ENCODE data around the gene MAP2K3. TPM values are rescaled to one million over a fixed set of nuclear protein-coding genes. Genes with fewer than 3 reads are reported as not detected.
"Not testable (repeated sequence)": the region's sequence is repeated elsewhere in the genome, so short reads cannot be mapped to it uniquely, and the experiment has no call there.

MAP2K3 gene
- total and polyA plus RNA-seq, 2 donors (not counting 3 experiments of a cell fraction or from before 2014, with no cell fraction given), result 15.3 to 36.3 TPM

DNA sequence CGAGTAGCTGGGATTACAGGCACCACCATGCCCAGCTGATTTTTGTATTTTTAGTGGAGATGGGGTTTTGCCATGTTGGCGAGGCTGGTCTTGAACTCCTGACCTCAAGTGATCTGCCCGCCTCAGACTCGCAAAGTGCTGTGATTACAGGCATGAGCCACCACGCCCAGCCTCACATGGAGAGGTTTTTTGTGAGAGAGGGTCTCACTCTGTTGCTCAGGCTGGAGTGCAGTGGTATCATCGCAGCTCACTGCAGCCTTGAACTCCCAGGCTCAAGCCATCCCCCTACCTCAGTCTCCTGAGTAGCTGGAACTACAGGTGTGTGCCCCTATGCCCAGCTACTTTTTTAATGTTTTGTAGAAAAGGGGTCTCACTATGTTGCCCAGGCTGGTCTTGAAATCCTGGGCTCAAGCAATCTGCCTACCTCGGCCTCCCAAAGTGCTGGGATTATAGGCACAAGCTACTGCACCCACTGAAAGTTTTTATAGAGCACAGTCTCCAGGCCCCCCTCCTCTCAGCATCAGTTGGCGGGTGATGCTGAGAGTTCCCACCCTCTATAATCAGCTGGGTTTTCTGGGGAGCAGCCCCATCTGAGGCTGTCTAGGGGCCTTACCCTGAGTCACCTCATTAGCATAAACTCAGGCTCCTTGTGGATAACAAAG, 22.2 kb downstream of the MAP2K3 start:
- DNase-seq (ENCODE audit: low read depth, low spot score); H3K79me2 ChIP-seq (ENCODE audit: control insufficient read depth, insufficient read depth, low read length); intact Hi-C loops (cut with micrococcal nuclease); H3K27ac ChIP-seq (ENCODE audit: insufficient read depth, low read depth, low read length); H3K9ac ChIP-seq (replicated peaks; ENCODE audit: extremely low read depth, insufficient read depth, low read length); dilution Hi-C loops (cut with MboI; ENCODE audit: extremely low pct_ligation_motif_present, low sequenced_read_pairs); H3K9me3 ChIP-seq (replicated peaks; ENCODE audit: control insufficient read depth, insufficient read depth, low read length); H3K27me3 ChIP-seq (ENCODE audit: control insufficient read depth in 2 of 2, insufficient read depth in 2 of 2, low read length in 2 of 2); H3K4me3 ChIP-seq (replicated peaks in 1 of 3; ENCODE audit: insufficient read depth in 1 of 3, low read depth in 1 of 3, low read length in 3 of 3); H3K4me1 ChIP-seq (ENCODE audit: control insufficient read depth, extremely low read depth, insufficient read depth, low read length); H2AFZ ChIP-seq (ENCODE audit: low read depth, low read length); H4K20me1 ChIP-seq (replicated peaks; ENCODE audit: control insufficient read depth, extremely low read depth, insufficient read depth, low read length); BruUV-seq (replicated peaks); H3K9me1 ChIP-seq (replicated peaks; ENCODE audit: control insufficient read depth, extremely low read depth, insufficient read depth, low read length); FAIRE-seq; H3K4me2 ChIP-seq (ENCODE audit: insufficient read depth, low read length): not testable (repeated sequence)
- ChIA-PET POLR2A (interaction anchor here (0.6 kb wide), 1 partner anchor 19 kb away, joined by 3 read pairs; no protein-coding TSS in a partner anchor), CTCF (interaction anchor here (0.9 to 1.4 kb wide), 2 partner anchors 177 to 205 kb away, joined by 3 to 4 read pairs; no protein-coding TSS in a partner anchor)
- peaks cover 2 to 10% of the 10 kb centered on the region in 2 experiments for H3K36me3 ChIP-seq (ENCODE audit: control insufficient read depth in 2 of 2, extremely low read depth in 1 of 2, insufficient read depth in 2 of 2, low read length in 2 of 2)

DNA sequence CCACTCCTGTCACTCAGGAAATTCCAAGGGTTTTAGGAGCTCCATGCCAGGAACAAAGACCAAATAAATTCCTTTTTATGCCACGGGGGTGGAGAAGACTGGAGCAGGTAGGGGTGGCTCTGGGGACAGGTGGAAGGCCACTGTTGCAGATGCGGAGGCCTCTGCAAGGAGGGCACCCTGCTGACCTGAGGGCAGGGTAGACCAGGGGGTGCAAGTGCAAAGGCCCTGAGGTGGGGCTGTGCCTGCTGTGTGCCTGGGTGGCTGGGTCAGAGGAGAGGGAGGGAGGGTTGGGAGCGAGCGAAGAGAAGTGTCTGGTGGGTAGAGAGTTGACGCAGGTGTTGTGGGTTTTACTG, 22.7 kb downstream of the MAP2K3 start:
- H3K4me2 ChIP-seq (ENCODE audit: insufficient read depth, low read length); BruUV-seq (replicated peaks); H3K4me1 ChIP-seq (ENCODE audit: control insufficient read depth, extremely low read depth, insufficient read depth, low read length); H2AFZ ChIP-seq (ENCODE audit: low read depth, low read length); H4K20me1 ChIP-seq (replicated peaks; ENCODE audit: control insufficient read depth, extremely low read depth, insufficient read depth, low read length); H3K36me3 ChIP-seq (ENCODE audit: control insufficient read depth in 2 of 2, extremely low read depth in 1 of 2, insufficient read depth in 2 of 2, low read length in 2 of 2); H3K9ac ChIP-seq (replicated peaks; ENCODE audit: extremely low read depth, insufficient read depth, low read length); H3K27me3 ChIP-seq (ENCODE audit: control insufficient read depth in 2 of 2, insufficient read depth in 2 of 2, low read length in 2 of 2); DNase-seq (ENCODE audit: low read depth, low spot score); H3K27ac ChIP-seq (ENCODE audit: insufficient read depth, low read depth, low read length); H3K9me1 ChIP-seq (replicated peaks; ENCODE audit: control insufficient read depth, extremely low read depth, insufficient read depth, low read length); H3K79me2 ChIP-seq (ENCODE audit: control insufficient read depth, insufficient read depth, low read length); intact Hi-C loops (cut with micrococcal nuclease); H3K9me3 ChIP-seq (replicated peaks; ENCODE audit: control insufficient read depth, insufficient read depth, low read length); POLR2A ChIA-PET; H3K4me3 ChIP-seq (replicated peaks in 1 of 3; ENCODE audit: insufficient read depth in 1 of 3, low read depth in 1 of 3, low read length in 3 of 3); dilution Hi-C loops (cut with MboI; ENCODE audit: extremely low pct_ligation_motif_present, low sequenced_read_pairs): not testable (repeated sequence)
- FAIRE-seq, result peak; percentile 8
- CTCF ChIA-PET, result interaction anchor here (0.9 to 1.4 kb wide), 2 partner anchors 178 to 205 kb away, joined by 3 to 4 read pairs; no protein-coding TSS in a partner anchor

DNA sequence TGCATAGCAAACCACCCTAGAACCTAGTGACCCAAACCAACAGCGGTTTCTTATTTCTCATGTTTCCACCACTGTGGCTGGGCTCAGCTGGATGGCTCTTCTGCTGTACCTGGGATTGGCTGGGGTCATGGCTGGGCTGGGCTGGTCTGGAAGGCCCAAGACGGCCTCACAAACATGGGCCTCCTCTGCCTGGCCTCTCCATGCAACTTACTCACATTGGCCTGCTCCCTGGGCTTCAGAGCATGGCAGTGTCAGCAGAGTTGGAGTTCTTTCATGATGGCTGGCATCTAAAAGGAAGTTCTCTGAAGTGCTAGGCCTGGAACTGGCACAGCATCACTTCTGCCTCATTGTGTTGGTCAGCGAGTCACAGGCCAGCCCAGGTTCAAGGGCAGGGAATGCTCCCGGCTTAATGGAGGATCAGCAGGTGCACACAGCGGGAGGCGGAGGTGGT, 24.4 kb downstream of the MAP2K3 start:
- dilution Hi-C loops (cut with MboI; ENCODE audit: extremely low pct_ligation_motif_present, low sequenced_read_pairs); CTCF ChIA-PET; H3K4me1 ChIP-seq (ENCODE audit: control insufficient read depth, extremely low read depth, insufficient read depth, low read length); H4K20me1 ChIP-seq (replicated peaks; ENCODE audit: control insufficient read depth, extremely low read depth, insufficient read depth, low read length); H3K4me3 ChIP-seq (replicated peaks in 1 of 3; ENCODE audit: insufficient read depth in 1 of 3, low read depth in 1 of 3, low read length in 3 of 3); H2AFZ ChIP-seq (ENCODE audit: low read depth, low read length); DNase-seq (ENCODE audit: low read depth, low spot score); H3K9me1 ChIP-seq (replicated peaks; ENCODE audit: control insufficient read depth, extremely low read depth, insufficient read depth, low read length); H3K27ac ChIP-seq (ENCODE audit: insufficient read depth, low read depth, low read length); H3K9ac ChIP-seq (replicated peaks; ENCODE audit: extremely low read depth, insufficient read depth, low read length); H3K79me2 ChIP-seq (ENCODE audit: control insufficient read depth, insufficient read depth, low read length); intact Hi-C loops (cut with micrococcal nuclease); BruUV-seq (replicated peaks); H3K9me3 ChIP-seq (replicated peaks; ENCODE audit: control insufficient read depth, insufficient read depth, low read length); H3K4me2 ChIP-seq (ENCODE audit: insufficient read depth, low read length); FAIRE-seq; H3K27me3 ChIP-seq (ENCODE audit: control insufficient read depth in 2 of 2, insufficient read depth in 2 of 2, low read length in 2 of 2); POLR2A ChIA-PET; H3K36me3 ChIP-seq (ENCODE audit: control insufficient read depth in 2 of 2, extremely low read depth in 1 of 2, insufficient read depth in 2 of 2, low read length in 2 of 2): not testable (repeated sequence)

DNA sequence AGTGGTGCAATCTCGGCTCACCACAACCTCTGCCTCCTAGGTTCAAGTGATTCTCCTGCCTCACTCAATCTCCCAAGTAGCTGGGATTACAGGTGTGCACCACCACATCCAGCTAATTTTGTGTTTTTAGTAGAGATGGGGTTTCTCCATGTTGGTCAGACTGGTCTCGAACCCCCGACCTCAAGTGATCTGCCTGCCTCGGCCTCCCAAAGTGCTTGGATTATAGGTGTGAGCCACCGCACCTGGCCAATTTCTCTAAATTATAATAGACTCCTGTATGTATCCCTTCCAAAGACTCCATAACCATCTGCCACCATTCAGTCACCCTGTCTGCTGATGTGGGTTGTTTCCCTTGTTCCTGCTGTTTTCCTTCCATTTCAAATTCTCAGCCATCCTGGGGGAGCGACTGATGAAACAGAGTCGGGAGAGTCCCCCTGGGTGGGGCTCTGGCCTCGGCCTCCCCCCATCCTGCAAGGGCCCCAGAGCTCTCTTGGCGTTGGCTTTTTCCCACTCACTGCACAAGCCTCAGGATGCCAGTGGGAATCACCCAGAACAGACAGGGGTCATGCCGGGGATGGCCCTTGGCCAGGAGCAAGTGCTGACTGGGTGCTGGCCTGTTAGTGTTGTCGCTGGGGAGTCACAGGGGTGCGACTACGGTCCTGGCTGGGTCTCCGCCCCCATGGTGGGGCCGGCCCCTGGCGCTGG, 25.7 kb downstream of the MAP2K3 start:
- POLR2A ChIA-PET; H2AFZ ChIP-seq (ENCODE audit: low read depth, low read length); dilution Hi-C loops (cut with MboI; ENCODE audit: extremely low pct_ligation_motif_present, low sequenced_read_pairs); H3K4me2 ChIP-seq (ENCODE audit: insufficient read depth, low read length); H3K9me3 ChIP-seq (replicated peaks; ENCODE audit: control insufficient read depth, insufficient read depth, low read length); H3K4me1 ChIP-seq (ENCODE audit: control insufficient read depth, extremely low read depth, insufficient read depth, low read length); CTCF ChIA-PET; BruUV-seq (replicated peaks); intact Hi-C loops (cut with micrococcal nuclease); H3K9me1 ChIP-seq (replicated peaks; ENCODE audit: control insufficient read depth, extremely low read depth, insufficient read depth, low read length); H4K20me1 ChIP-seq (replicated peaks; ENCODE audit: control insufficient read depth, extremely low read depth, insufficient read depth, low read length); H3K4me3 ChIP-seq (replicated peaks in 1 of 3; ENCODE audit: insufficient read depth in 1 of 3, low read depth in 1 of 3, low read length in 3 of 3); H3K27ac ChIP-seq (ENCODE audit: insufficient read depth, low read depth, low read length); H3K79me2 ChIP-seq (ENCODE audit: control insufficient read depth, insufficient read depth, low read length); H3K27me3 ChIP-seq (ENCODE audit: control insufficient read depth in 2 of 2, insufficient read depth in 2 of 2, low read length in 2 of 2); H3K9ac ChIP-seq (replicated peaks; ENCODE audit: extremely low read depth, insufficient read depth, low read length); FAIRE-seq; DNase-seq (ENCODE audit: low read depth, low spot score); H3K36me3 ChIP-seq (ENCODE audit: control insufficient read depth in 2 of 2, extremely low read depth in 1 of 2, insufficient read depth in 2 of 2, low read length in 2 of 2): not testable (repeated sequence)

Measured in endothelial cell of umbilical vein (primary cell).